Astrocyte (in vitro differentiated cells and primary cell): ENCODE measurements around the gene ARRDC4. TPM values are rescaled to one million over a fixed set of nuclear protein-coding genes. Genes with fewer than 3 reads are reported as not detected.

ENCODE experiments used
- DNase-seq: peaks from one replicate; pipeline ENCODE4 v3.0.0-alpha.2; 2010; ENCODE audit warnings: low read depth
- FAIRE-seq: peaks from 2 replicates; lab custom pipeline; 2011; peaks lifted over from hg19 to GRCh38; lab: Jason Lieb, UNC
- H2AFZ ChIP-seq: 2 replicates; pipeline ENCODE4 v1.6.0; 2012; ENCODE audit warnings: low read depth, low read length, inconsistent platforms
- H3K27ac ChIP-seq: 2 replicates; pipeline ENCODE4 v1.5.1; 2011; ENCODE audit warnings: low read depth, low read length, inconsistent platforms
- H3K27me3 ChIP-seq: 2 replicates; pipeline ENCODE4 v1.6.0; 2011; ENCODE audit warnings: low read length, inconsistent platforms; ENCODE audit not compliant: insufficient read depth
- H3K36me3 ChIP-seq: 2 replicates; pipeline ENCODE4 v1.5.1; 2011; ENCODE audit warnings: low read length, inconsistent platforms; ENCODE audit not compliant: insufficient read depth
- H3K4me1 ChIP-seq: 2 replicates; pipeline ENCODE4 v1.5.1; 2011; ENCODE audit warnings: low read length, inconsistent platforms; ENCODE audit not compliant: insufficient read depth
- H3K4me2 ChIP-seq: 2 replicates; pipeline ENCODE4 v1.6.0; 2012; ENCODE audit warnings: low read length, inconsistent platforms
- H3K4me3 ChIP-seq: 2 replicates; pipeline ENCODE4 v1.5.1; 2011; ENCODE audit warnings: low read depth, mild to moderate bottlenecking, low read length, inconsistent platforms; ENCODE audit not compliant: insufficient read depth
- H3K79me2 ChIP-seq: 2 replicates; pipeline ENCODE4 v1.6.0; 2012; ENCODE audit warnings: mild to moderate bottlenecking, low read length, inconsistent platforms; ENCODE audit not compliant: insufficient read depth
- H3K9ac ChIP-seq: 2 replicates; pipeline ENCODE4 v1.6.0; 2012; ENCODE audit warnings: mild to moderate bottlenecking, low read length, inconsistent platforms
- H3K9me3 ChIP-seq: 2 replicates; pipeline ENCODE4 v1.5.1; 2012; ENCODE audit warnings: low read depth, mild to moderate bottlenecking, low read length, inconsistent platforms; ENCODE audit not compliant: insufficient read depth
- H4K20me1 ChIP-seq: 2 replicates; pipeline ENCODE4 v1.6.0; 2012; ENCODE audit warnings: low read length, inconsistent platforms; ENCODE audit not compliant: insufficient read depth
- H3K27ac Mint-ChIP-seq: one replicate; pipeline ENCODE4 v1.8.0; 2021; ENCODE audit warnings: mild to moderate bottlenecking, mixed read lengths; ENCODE audit not compliant: unreplicated experiment
- H3K27me3 Mint-ChIP-seq: one replicate; pipeline ENCODE4 v1.8.0; 2021; ENCODE audit warnings: low read depth, mixed read lengths; ENCODE audit not compliant: unreplicated experiment
- H3K36me3 Mint-ChIP-seq: one replicate; pipeline ENCODE4 v1.8.0; 2021; ENCODE audit warnings: low read depth, mixed read lengths; ENCODE audit not compliant: unreplicated experiment
- H3K4me1 Mint-ChIP-seq: one replicate; pipeline ENCODE4 v1.8.0; 2021; ENCODE audit warnings: low read depth, mixed read lengths; ENCODE audit not compliant: unreplicated experiment
- H3K4me3 Mint-ChIP-seq: one replicate; pipeline ENCODE4 v1.8.0; 2021; ENCODE audit warnings: mild to moderate bottlenecking, moderate library complexity, mixed read lengths; ENCODE audit not compliant: unreplicated experiment
- H3K9me3 Mint-ChIP-seq: one replicate; pipeline ENCODE4 v1.8.0; 2021; ENCODE audit warnings: mild to moderate bottlenecking, mixed read lengths; ENCODE audit not compliant: unreplicated experiment
- EZH2 ChIP-seq: IDR thresholded peaks from 2 replicates; pipeline ENCODE4 v1.6.1; 2012; ENCODE audit warnings: mild to moderate bottlenecking, low read length, inconsistent platforms; ENCODE audit not compliant: insufficient read depth
- total RNA-seq: library from RNA; stranded (reverse); gene quantifications from 2 replicates; pipeline ENCODE4 v1.2.1, GENCODE V29; 2021
- TF ChIP-seq, protein P1 (sequence below): IDR thresholded peaks from 2 replicates; pipeline ENCODE4 v1.5.1; 2011; ENCODE audit warnings: low read depth, mild to moderate bottlenecking, inconsistent platforms, low read length, moderate library complexity; ENCODE audit not compliant: insufficient read depth

The ARRDC4 gene
- total RNA-seq, 1 donor from 2014 or later: 30.4 TPM

DNA sequence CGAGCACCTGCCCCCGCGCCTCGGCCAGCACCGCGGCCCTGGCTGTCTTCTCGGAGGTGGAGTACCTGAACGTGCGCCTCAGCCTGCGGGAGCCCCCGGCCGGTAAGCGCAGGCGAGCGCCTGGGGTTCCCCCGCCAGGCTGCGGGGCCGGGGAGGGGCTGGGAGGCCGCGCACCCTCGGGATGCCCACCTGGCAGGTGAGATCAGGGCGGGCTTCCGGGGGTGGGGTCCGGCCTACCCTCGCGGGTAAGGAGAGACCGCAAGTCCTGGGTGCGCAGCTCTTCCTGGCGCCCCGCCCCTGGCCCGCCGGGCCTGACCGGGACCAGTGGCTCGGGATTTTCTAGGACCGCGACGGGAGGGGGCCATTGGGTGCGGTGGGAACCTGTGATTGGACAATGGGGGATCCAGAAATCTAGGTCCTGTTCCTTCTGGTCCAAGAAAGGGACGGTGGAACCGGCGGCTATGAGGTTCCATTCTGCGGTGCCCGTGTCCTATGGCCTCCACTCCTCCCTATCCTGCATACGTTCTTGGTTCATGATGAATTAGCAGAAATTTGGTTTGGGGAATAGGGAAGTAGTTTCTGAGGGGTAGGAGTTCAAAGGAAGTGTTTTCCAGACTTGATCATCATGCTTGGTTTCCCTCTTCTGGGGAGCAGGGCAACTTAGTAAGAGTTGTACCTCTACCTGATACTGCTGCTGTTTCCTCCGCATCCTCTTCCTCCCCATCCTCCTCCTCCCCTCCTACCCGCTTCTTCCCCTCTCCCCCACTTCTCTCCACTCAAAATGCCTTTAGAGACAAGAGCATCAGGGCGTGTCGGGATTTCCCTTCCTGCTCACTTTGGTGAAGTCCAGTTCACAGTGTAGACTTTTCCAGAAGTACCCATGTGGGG lies 808 bp downstream of the ARRDC4 start:
- peaks cover 11% of the 10 kb centered on the region for H3K4me1 Mint-ChIP-seq
- no peak for FAIRE-seq
- no peak for DNase-seq
- peaks cover 15% of the 10 kb centered on the region for H3K36me3 Mint-ChIP-seq
- H3K27me3 Mint-ChIP-seq: no peaks in the 10 kb centered on the region
- no peaks in the 10 kb centered on the region for H4K20me1 ChIP-seq
- H3K9me3 ChIP-seq: no peaks in the 10 kb centered on the region
- peaks cover 5% of the 10 kb centered on the region for H3K4me1 ChIP-seq
- H3K79me2 ChIP-seq: peaks cover 13% of the 10 kb centered on the region
- peak overlapping the region; percentile 71 for H3K27ac Mint-ChIP-seq
- no peak for TF ChIP-seq EZH2
- TF ChIP-seq, protein P1, sequence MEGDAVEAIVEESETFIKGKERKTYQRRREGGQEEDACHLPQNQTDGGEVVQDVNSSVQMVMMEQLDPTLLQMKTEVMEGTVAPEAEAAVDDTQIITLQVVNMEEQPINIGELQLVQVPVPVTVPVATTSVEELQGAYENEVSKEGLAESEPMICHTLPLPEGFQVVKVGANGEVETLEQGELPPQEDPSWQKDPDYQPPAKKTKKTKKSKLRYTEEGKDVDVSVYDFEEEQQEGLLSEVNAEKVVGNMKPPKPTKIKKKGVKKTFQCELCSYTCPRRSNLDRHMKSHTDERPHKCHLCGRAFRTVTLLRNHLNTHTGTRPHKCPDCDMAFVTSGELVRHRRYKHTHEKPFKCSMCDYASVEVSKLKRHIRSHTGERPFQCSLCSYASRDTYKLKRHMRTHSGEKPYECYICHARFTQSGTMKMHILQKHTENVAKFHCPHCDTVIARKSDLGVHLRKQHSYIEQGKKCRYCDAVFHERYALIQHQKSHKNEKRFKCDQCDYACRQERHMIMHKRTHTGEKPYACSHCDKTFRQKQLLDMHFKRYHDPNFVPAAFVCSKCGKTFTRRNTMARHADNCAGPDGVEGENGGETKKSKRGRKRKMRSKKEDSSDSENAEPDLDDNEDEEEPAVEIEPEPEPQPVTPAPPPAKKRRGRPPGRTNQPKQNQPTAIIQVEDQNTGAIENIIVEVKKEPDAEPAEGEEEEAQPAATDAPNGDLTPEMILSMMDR: no peak
- H3K4me3 Mint-ChIP-seq: peak overlapping the region; percentile 97
- peak overlapping the region; percentile 79 for H3K9ac ChIP-seq
- H3K4me2 ChIP-seq: peak overlapping the region; percentile 85
- peak overlapping the region; percentile 90 for H2AFZ ChIP-seq
- H3K36me3 ChIP-seq: no peaks in the 10 kb centered on the region
- H3K27me3 ChIP-seq: no peaks in the 10 kb centered on the region
- H3K9me3 Mint-ChIP-seq: no peaks in the 10 kb centered on the region
- H3K27ac ChIP-seq: peak overlapping the region; percentile 58
- H3K4me3 ChIP-seq: peak overlapping the region; percentile 63

DNA sequence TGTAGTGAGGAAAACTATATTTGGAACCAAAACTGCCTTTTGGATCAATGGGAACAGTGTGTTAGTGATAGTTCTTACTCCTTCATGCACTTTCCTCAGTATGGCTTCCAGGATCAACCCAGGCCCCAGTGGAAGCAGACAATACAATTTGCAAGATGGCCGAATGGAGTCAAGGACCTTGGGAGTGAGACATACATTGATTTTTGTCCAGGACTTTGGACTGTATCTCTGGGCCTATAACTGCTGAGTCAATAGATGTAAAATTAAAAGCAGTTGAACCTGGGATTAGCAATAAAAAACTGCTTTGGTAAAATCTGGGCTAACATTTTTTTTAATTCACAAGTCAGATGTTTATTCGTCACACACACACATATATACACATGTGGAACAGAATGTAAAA lies 1.8 kb downstream of the ARRDC4 start:
- peaks cover 11% of the 10 kb centered on the region for H3K4me1 Mint-ChIP-seq
- DNase-seq (no peak), FAIRE-seq (no peak)
- Histone ChIP-seq H3K4me1 (peaks cover 5% of the 10 kb centered on the region), H3K36me3 (no peaks in the 10 kb centered on the region), H3K27me3 (no peaks in the 10 kb centered on the region), H3K9me3 (no peaks in the 10 kb centered on the region), H3K27ac (no peak overlapping the region), H3K9ac (no peak overlapping the region), H4K20me1 (no peaks in the 10 kb centered on the region), H3K4me3 (no peak overlapping the region), H2AFZ (no peak overlapping the region), H3K79me2 (peaks cover 13% of the 10 kb centered on the region), H3K4me2 (no peak overlapping the region)
- H3K9me3 Mint-ChIP-seq: no peaks in the 10 kb centered on the region
- TF ChIP-seq EZH2: no peak
- TF ChIP-seq, protein P1: no peak
- peak overlapping the region; percentile 97 for H3K4me3 Mint-ChIP-seq
- no peak overlapping the region for H3K27ac Mint-ChIP-seq
- H3K36me3 Mint-ChIP-seq: peaks cover 16% of the 10 kb centered on the region
- H3K27me3 Mint-ChIP-seq: no peaks in the 10 kb centered on the region

DNA sequence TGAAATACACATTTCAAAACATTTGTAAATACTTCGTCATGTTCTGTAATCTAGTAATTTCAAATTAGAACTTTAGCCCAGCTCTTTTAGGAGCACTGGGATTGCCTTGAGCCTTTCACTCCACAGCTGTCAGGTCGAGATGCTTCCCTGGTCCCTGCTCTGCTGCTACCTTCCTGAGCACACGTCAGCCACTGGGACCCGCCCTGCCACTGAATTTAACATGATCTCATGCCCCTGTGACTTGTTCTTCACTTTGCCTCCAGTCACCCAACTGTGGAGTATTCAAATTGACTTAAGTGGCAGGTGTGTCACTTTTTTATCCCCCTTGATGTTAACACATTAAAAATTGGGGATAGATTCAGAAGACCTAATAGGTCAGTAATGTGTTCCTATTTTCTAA lies 3.3 kb downstream of the ARRDC4 start:
- Histone ChIP-seq H3K4me2 (no peak overlapping the region), H3K4me1 (peaks cover 13% of the 10 kb centered on the region), H3K36me3 (no peaks in the 10 kb centered on the region), H3K27ac (no peak overlapping the region), H3K9ac (no peak overlapping the region), H2AFZ (no peak overlapping the region), H4K20me1 (no peaks in the 10 kb centered on the region), H3K9me3 (no peaks in the 10 kb centered on the region), H3K79me2 (peaks cover 13% of the 10 kb centered on the region), H3K4me3 (no peak overlapping the region), H3K27me3 (no peaks in the 10 kb centered on the region)
- no peak for DNase-seq
- no peak for FAIRE-seq
- H3K27ac Mint-ChIP-seq: no peak overlapping the region
- H3K4me1 Mint-ChIP-seq: peaks cover 11% of the 10 kb centered on the region
- H3K4me3 Mint-ChIP-seq: peak overlapping the region; percentile 2
- H3K27me3 Mint-ChIP-seq: no peaks in the 10 kb centered on the region
- peaks cover 18% of the 10 kb centered on the region for H3K36me3 Mint-ChIP-seq
- no peak for TF ChIP-seq EZH2
- TF ChIP-seq, protein P1: no peak
- H3K9me3 Mint-ChIP-seq: no peaks in the 10 kb centered on the region
